Measurements from ENCODE around the gene TEFM. TPM values are rescaled to one million over a fixed set of nuclear protein-coding genes. Genes with fewer than 3 reads are reported as not detected.
"Not testable (repeated sequence)": the region's sequence is repeated elsewhere in the genome, so short reads cannot be mapped to it uniquely, and the experiment has no call there.

TEFM gene
- total RNA-seq, 2 experiments from 2014 or later: 8.6 to 9.7 TPM

DNA sequence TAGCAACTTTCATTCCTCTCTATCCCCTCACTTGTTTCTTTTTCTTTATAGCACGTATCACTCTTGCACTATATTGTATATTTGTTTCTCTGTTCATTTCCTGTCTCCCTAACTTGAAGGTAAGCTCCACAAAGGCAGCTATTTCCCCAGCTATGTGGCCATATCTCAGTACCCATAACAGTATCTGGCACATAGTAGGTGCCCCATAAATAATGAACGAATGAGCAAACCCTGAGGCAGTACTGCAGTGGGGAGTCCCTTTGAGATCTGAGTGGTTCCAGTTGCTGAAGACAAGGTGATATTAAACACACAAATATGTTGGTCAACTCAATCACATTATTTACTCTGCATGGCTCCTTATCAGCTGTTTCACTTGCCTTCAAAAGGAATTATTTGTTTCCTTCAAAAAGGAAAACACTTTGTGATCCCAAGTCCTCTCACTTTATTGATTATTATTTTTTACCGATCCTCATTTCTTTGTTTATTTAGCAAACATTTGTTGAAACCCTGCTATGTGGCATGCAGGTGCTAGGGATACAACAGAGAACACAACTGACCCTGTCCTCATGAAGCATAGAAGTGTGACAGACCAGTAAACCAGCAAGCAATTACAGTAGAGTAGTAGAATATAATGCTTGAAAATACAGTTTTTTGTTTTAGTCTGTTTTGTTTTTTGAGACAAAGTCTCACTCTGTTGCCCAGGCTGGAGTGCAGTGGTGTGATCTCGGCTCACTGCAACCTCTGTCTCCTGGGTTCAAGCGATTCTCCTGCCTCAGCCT lies 10.0 kb upstream of the TEFM start:
- Mint-ChIP-seq H3K36me3 (ENCODE audit: low read depth) (no peaks in the 10 kb centered on the region), H3K4me1 (ENCODE audit: low read depth) (no peaks in the 10 kb centered on the region), H3K27ac (no peak overlapping the region), H3K27me3 (ENCODE audit: low read depth) (peaks cover 6% of the 10 kb centered on the region), H3K4me3 (no peak overlapping the region), H3K9me3 (no peaks in the 10 kb centered on the region)
- DNase-seq: no peak
- intact Hi-C loops (cut with micrococcal nuclease): no loop called here
- CTCF ChIA-PET: no interaction called here

- Mint-ChIP-seq H3K27ac (no peak overlapping the region), H3K9me3 (no peaks in the 10 kb centered on the region), H3K4me3 (no peak overlapping the region), H3K4me1 (ENCODE audit: low read depth) (peaks cover 2% of the 10 kb centered on the region), H3K36me3 (ENCODE audit: low read depth) (no peaks in the 10 kb centered on the region), H3K27me3 (ENCODE audit: low read depth) (no peaks in the 10 kb centered on the region)
- CTCF ChIA-PET: no interaction called here
- intact Hi-C loops (cut with micrococcal nuclease): no loop called here
- DNase-seq: no peak
Measured at GRCh38 chr17:30913955-30914354, 7.9 kb upstream of the TEFM start.

DNA sequence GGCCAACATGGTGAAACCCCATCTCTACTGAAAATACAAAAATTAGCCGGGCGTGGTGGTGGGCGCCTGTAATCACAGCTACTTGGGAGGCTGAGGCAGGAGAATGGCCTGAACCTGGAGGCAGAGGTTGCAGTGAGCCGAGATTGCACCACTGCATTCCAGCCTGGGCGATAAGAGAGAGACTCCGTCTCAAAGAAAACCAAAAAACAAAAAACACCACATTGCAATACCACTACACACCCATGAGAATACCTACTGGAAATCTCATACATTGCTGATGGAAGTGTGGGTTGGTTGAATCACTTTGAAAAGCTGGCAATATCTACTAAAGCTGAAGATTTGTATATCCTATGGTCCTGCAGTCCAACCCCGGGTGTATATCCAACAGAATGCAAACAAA lies 4.1 kb upstream of the TEFM start:
- H3K4me3 Mint-ChIP-seq; H3K9me3 Mint-ChIP-seq; H3K27me3 Mint-ChIP-seq (ENCODE audit: low read depth); H3K36me3 Mint-ChIP-seq (ENCODE audit: low read depth); DNase-seq; H3K27ac Mint-ChIP-seq; intact Hi-C loops (cut with micrococcal nuclease): not testable (repeated sequence)
- CTCF ChIA-PET: interaction anchor here (0.6 kb wide), 2 partner anchors 280 to 610 kb away, joined by 3 to 4 read pairs; no protein-coding TSS in a partner anchor
- H3K4me1 Mint-ChIP-seq (ENCODE audit: low read depth): peaks cover 26% of the 10 kb centered on the region

GRCh38 chr17:30908717-30909420 lies 2.8 kb upstream of the TEFM start:
- DNase-seq: no peak
- peaks cover 36% of the 10 kb centered on the region for H3K4me1 Mint-ChIP-seq (ENCODE audit: low read depth)
- intact Hi-C loops (cut with micrococcal nuclease): loop anchor here (5.0 to 10.0 kb wide), 5 partner anchors 77 to 466 kb away; partner anchors contain the start of genes ATAD5 and NF1
- H3K9me3 Mint-ChIP-seq: no peaks in the 10 kb centered on the region
- CTCF ChIA-PET: no interaction called here
- no peaks in the 10 kb centered on the region for H3K36me3 Mint-ChIP-seq (ENCODE audit: low read depth)
- no peaks in the 10 kb centered on the region for H3K27me3 Mint-ChIP-seq (ENCODE audit: low read depth)
- H3K4me3 Mint-ChIP-seq: no peak overlapping the region
- H3K27ac Mint-ChIP-seq: peak overlapping the region; percentile 36

GRCh38 chr17:30905742-30906100 lies 317 bp downstream of the TEFM start:
- no peaks in the 10 kb centered on the region for H3K9me3 Mint-ChIP-seq
- H3K27ac Mint-ChIP-seq: peak overlapping the region; percentile 94
- CTCF ChIA-PET: no interaction called here
- peak; percentile 9 for DNase-seq
- no peaks in the 10 kb centered on the region for H3K27me3 Mint-ChIP-seq (ENCODE audit: low read depth)
- H3K4me3 Mint-ChIP-seq: peak overlapping the region; percentile 99
- peaks cover 54% of the 10 kb centered on the region for H3K4me1 Mint-ChIP-seq (ENCODE audit: low read depth)
- peaks cover 8% of the 10 kb centered on the region for H3K36me3 Mint-ChIP-seq (ENCODE audit: low read depth)
- intact Hi-C loops (cut with micrococcal nuclease): loop anchor here (1.0 to 10.0 kb wide), 8 partner anchors 65 to 469 kb away; partner anchors contain the start of genes ATAD5, GOSR1 and NF1

DNA sequence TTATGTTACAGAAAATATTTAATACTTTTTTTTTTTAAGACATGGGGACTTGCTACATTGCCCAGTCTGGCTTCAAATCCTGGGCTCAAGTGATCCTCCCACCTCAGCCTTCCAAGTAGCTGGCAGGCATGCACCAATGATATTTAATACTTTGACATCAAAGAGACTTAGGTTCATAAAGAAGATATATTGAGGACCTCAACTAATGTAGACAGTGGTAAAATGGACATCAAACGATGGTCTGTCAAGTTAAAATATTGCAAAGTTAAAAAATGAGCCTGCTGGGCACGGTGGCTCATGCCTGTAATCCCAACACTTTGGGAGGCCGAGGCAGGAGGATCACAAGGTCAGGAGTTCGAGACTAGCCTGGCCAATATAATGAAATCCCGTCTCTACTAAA lies 8.7 kb downstream of the TEFM start:
- peaks cover 22% of the 10 kb centered on the region for H3K36me3 Mint-ChIP-seq (ENCODE audit: low read depth)
- intact Hi-C loops (cut with micrococcal nuclease): no loop called here
- H3K4me3 Mint-ChIP-seq: no peak overlapping the region
- H3K27ac Mint-ChIP-seq: no peak overlapping the region
- H3K27me3 Mint-ChIP-seq (ENCODE audit: low read depth): no peaks in the 10 kb centered on the region
- no peaks in the 10 kb centered on the region for H3K9me3 Mint-ChIP-seq
- CTCF ChIA-PET: no interaction called here
- peaks cover 12% of the 10 kb centered on the region for H3K4me1 Mint-ChIP-seq (ENCODE audit: low read depth)
- DNase-seq: no peak

GRCh38 chr17:30894236-30894635 lies 11.8 kb downstream of the TEFM start:
- no peak overlapping the region for H3K4me3 Mint-ChIP-seq
- H3K36me3 Mint-ChIP-seq (ENCODE audit: low read depth): peaks cover 18% of the 10 kb centered on the region
- CTCF ChIA-PET: no interaction called here
- H3K9me3 Mint-ChIP-seq: no peaks in the 10 kb centered on the region
- H3K4me1 Mint-ChIP-seq (ENCODE audit: low read depth): no peaks in the 10 kb centered on the region
- intact Hi-C loops (cut with micrococcal nuclease): no loop called here
- no peaks in the 10 kb centered on the region for H3K27me3 Mint-ChIP-seq (ENCODE audit: low read depth)
- H3K27ac Mint-ChIP-seq: no peak overlapping the region
- no peak for DNase-seq

- CTCF ChIA-PET: no interaction called here
- intact Hi-C loops (cut with micrococcal nuclease): no loop called here
- no peak for DNase-seq
- Mint-ChIP-seq H3K4me3 (no peak overlapping the region), H3K9me3 (no peaks in the 10 kb centered on the region), H3K27me3 (ENCODE audit: low read depth) (no peaks in the 10 kb centered on the region), H3K27ac (no peak overlapping the region), H3K4me1 (ENCODE audit: low read depth) (no peaks in the 10 kb centered on the region), H3K36me3 (ENCODE audit: low read depth) (peaks cover 18% of the 10 kb centered on the region)
Measured at GRCh38 chr17:30886187-30886586, 19.9 kb downstream of the TEFM start.

GRCh38 chr17:30869005-30869404 lies 37.0 kb downstream of the TEFM start:
- Mint-ChIP-seq H3K4me1 (ENCODE audit: low read depth) (no peaks in the 10 kb centered on the region), H3K36me3 (ENCODE audit: low read depth) (peaks cover 52% of the 10 kb centered on the region), H3K27me3 (ENCODE audit: low read depth) (no peaks in the 10 kb centered on the region), H3K27ac (no peak overlapping the region), H3K4me3 (no peak overlapping the region), H3K9me3 (no peaks in the 10 kb centered on the region)
- CTCF ChIA-PET: no interaction called here
- intact Hi-C loops (cut with micrococcal nuclease): no loop called here
- no peak for DNase-seq

DNA sequence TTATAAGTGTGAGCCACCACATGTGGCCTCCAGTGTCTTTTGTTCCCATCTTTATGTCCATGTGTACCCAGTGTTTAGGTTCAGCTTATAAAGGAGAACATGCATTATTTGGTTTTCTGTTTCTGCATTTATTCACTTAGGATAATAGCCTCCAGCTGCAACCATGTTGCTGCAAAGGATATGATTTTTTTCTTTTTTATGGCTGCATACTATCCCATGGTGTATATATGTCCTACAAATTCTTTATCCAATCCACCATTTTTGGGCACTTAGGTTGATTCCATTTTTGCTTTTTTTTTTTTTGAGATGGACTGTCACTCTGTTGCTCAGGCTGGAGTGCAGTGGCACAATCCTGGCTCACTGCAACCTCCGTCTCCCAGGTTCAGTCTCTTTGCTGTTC lies 41.4 kb downstream of the TEFM start:
- intact Hi-C loops (cut with micrococcal nuclease): no loop called here
- peaks cover 43% of the 10 kb centered on the region for H3K36me3 Mint-ChIP-seq (ENCODE audit: low read depth)

GRCh38 chr17:30858556-30859250 lies 47.3 kb downstream of the TEFM start:
- Mint-ChIP-seq H3K9me3 (no peaks in the 10 kb centered on the region), H3K27me3 (ENCODE audit: low read depth) (no peaks in the 10 kb centered on the region), H3K4me3 (no peak overlapping the region), H3K27ac (no peak overlapping the region), H3K36me3 (ENCODE audit: low read depth) (peaks cover 36% of the 10 kb centered on the region), H3K4me1 (ENCODE audit: low read depth) (no peaks in the 10 kb centered on the region)
- CTCF ChIA-PET: no interaction called here
- DNase-seq: no peak
- intact Hi-C loops (cut with micrococcal nuclease): no loop called here

More for the DNA sequence above, 41.4 kb downstream of the TEFM start:
- no peaks in the 10 kb centered on the region for H3K27me3 Mint-ChIP-seq (ENCODE audit: low read depth)
- H3K27ac Mint-ChIP-seq: no peak overlapping the region
- no peaks in the 10 kb centered on the region for H3K4me1 Mint-ChIP-seq (ENCODE audit: low read depth)
- CTCF ChIA-PET: no interaction called here
- H3K9me3 Mint-ChIP-seq: no peaks in the 10 kb centered on the region
- DNase-seq: no peak
- H3K4me3 Mint-ChIP-seq: no peak overlapping the region

GRCh38 chr17:30854146-30854545 lies 51.9 kb downstream of the TEFM start:
- CTCF ChIA-PET: no interaction called here
- no peaks in the 10 kb centered on the region for H3K27me3 Mint-ChIP-seq (ENCODE audit: low read depth)
- H3K36me3 Mint-ChIP-seq (ENCODE audit: low read depth): peaks cover 33% of the 10 kb centered on the region
- intact Hi-C loops (cut with micrococcal nuclease): no loop called here
- no peaks in the 10 kb centered on the region for H3K4me1 Mint-ChIP-seq (ENCODE audit: low read depth)
- H3K27ac Mint-ChIP-seq: no peak overlapping the region
- H3K9me3 Mint-ChIP-seq: no peaks in the 10 kb centered on the region
- no peak overlapping the region for H3K4me3 Mint-ChIP-seq
- DNase-seq: no peak
